GM18520 (cell line): ENCODE data around the gene CAMK4.
"Not testable (repeated sequence)": the region's sequence is repeated elsewhere in the genome, so short reads cannot be mapped to it uniquely, and the experiment has no call there.

Experiments used
- ATAC-seq: cut with Tn5 transposase; IDR thresholded peaks from one replicate; pipeline ENCODE4 v1.9.1; 2021; ENCODE audit not compliant: unreplicated experiment

The CAMK4 gene

DNA sequence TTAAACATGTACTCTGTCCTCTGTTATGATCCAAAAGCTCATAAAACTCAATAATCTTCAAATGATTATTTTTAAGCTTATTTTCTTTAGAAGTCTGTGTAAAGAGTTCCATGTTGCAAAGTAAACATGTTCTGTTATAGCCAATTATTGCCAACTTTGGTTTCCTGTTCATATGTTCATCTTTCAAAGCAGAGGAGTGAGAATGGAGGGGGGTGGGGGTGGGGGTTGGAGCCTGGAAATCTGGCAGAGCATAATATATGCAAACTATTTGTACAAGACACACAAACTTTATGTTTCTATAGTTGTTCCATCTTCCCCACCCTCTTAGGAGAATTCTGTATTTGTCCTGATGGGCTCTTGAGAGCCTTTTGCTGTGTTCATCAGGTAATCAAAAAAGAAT is 153.1 kb downstream of the CAMK4 start:
- no peak for ATAC-seq

DNA sequence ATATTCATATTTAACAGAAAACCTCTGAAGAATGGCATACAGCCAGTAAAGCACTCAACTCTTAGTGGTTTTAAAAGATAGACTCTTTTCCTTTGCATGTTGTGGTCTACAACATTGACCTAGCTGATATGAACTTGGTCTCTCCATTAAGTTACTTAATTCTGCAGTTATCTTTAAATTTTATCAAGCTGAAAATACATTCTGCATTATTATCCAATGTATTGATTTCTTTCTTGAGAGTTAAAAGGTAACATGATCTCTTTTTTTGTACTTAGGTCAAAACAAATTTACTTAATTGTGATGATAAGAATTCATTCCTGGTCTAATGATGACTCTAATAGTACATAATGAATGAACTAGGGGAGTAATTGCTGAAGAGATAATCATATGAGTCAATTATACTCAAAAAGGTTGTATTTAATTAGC is 155.2 kb downstream of the CAMK4 start:
- no peak for ATAC-seq

DNA sequence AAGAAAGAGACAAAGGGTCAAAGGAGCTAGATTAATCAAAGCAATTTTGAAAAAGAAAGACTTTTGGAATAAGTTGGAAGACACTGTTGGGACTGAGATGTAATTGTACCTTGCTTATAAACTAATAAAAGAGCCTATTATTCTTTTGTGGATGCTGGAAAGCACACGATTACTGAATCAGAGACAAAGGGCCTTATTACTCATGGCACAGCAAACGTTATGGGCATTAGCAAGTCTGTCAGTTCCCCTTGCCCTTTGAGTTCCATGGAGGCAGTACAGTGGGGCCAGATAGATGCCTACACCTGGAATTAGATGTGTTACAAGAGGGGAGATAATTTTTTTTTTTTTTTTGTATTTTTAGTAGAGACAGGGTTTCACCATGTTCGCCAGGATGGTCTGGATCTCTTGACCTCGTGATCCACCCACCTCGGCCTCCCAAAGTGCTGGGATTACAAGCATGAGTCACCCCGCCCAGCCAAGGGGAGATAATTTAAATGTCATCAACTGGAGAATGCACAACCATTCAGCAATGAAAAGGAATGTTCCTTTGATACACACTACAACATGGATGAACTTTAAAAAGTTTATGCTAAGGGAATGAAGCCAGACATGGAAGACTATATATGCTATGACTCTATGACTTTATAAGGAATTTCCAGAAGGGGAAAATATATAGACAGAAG is 159.2 kb downstream of the CAMK4 start:
- ATAC-seq = no peak

DNA sequence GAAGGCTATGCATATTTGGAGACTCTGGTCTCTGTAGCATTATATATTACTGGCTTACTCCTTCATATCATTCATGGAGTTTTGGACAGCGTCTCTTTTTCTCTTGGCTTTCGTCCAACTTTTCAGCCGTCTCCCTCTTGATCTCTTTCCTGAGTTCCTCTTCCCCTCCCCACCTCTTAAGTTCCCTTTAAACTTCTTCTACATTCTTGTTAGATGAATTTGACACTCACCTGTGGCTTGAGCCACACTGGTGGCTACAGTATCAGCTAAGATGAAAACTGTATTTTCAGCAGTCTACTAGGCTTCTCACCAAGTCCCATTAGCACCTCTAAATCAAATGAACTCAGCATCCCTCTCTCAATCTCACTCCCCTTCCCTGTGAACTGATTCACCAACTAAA is 160.0 kb downstream of the CAMK4 start:
- ATAC-seq = no peak

DNA sequence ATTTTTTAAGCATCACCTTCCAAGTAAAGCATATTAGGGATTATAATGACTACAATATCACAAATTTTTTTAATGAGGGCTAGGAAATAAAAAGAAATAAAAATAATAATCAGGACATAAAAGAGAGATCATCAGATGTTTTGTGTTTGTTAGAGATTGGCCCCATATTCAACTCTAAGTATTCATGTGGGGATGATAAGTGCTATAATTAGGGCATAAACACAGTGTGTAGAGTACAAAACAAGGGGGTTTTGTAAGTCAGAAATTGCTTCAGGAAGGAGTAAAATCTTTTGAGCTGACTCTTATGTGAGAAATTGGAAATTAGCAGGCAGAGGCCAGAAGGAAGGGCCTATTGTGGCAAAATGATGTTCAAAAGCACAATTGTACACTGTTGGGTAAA is 160.9 kb downstream of the CAMK4 start:
- no peak for ATAC-seq

DNA sequence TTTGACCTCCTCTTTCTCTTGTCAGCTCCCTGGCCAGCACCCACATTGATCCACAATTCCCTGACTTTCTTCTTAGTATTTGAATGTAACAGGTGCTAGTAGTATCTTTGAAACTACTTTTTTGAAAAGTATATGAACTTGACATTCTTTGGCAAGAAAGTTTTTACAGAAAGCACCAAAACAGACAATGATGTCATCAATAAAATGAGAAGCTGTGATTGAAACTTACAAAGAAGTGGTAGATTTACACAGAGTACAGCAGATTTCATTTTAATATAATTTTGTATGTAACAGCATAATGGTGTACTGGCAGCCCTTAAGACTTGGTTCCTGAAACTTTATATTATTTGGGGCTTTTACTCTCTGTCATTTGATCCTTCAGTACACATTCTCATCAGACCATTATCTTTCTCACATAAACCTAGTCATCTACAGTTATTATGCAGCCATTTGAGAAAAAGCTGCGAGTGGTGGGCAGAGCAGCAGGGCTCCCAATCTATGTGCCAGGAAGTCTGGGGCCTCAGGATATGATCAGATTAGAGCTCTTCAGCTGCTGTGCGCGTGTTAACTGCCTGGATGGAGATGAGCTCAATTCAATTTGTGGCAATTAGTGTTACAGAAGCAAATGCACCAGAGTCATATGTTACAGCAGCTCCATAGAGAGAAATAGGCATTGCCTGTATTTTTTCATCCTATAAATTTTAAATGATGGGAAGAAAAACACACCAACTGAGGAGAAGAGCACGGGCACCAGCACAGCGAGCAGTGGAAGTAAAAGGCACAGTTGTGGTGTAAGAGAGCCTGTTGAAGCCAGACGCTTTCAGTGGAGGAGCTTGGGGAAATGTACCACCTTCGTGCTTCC is 162.0 kb downstream of the CAMK4 start:
- ATAC-seq = no peak

DNA sequence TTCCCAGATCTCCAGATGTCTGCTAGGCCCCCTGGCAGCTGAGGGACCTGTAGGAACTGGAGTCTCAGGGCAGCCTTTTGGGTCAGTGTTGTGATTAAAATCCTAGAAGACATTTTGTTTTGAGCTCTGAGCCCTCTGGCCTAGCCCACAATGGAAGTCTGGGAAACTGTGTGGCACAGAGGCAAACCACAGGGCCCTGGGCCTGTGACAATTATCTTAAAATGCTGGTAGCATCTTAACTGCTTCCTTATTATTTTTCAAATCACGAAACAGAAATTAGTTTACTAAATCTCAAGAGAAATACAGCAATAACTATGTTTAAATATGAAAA is 162.6 kb downstream of the CAMK4 start:
- no peak for ATAC-seq

DNA sequence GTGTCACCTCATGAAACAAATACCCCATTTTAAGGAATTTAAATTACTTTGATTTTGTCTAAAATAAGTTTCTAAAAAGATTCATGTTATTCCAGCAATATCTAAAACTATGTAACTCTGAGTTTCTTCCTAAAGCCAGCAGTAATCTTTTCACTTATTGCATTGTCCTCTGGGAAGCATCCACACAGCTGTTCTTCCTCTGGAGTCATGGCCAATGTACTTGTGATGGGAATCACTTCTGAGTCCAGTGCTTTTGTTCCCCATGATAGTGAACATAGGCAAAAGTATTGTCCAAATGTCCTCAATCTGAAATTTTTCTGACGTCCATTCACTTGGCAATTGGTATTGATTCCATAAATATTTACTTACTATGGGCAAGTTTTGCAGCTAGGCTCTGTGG is 163.2 kb downstream of the CAMK4 start:
- ATAC-seq = no peak

DNA sequence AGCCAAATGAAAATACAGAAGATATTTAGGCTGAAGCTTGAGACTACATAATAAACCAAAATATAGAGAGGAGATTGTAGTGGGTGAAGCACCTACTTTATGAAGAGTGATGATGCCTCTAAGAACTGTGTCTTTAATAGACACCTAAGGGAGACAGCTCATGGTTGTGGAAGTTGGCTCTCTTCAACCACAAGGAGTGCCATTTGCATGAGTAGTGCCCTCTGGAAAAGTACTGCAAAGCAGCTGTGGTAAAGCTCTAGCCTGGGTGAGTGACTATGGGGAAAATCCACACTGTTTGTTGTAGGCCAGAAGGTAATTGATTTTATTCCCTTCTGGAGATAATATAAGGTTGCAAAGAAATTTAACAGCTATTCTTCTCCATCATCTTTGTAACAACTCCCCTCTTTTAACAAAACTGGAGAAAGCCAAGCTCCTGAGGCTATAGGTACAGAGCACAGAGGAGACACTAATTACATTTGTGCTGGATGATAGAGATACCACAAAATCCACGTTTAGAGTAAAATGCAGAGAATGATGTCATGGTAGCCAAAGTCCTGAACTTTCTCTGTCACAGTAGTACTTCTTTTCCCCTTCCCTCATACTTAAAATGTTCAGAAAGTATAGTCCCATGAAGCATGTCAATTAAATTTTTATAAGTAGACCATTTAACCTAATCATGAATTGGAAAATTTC is 165.4 kb downstream of the CAMK4 start:
- ATAC-seq = no peak

DNA sequence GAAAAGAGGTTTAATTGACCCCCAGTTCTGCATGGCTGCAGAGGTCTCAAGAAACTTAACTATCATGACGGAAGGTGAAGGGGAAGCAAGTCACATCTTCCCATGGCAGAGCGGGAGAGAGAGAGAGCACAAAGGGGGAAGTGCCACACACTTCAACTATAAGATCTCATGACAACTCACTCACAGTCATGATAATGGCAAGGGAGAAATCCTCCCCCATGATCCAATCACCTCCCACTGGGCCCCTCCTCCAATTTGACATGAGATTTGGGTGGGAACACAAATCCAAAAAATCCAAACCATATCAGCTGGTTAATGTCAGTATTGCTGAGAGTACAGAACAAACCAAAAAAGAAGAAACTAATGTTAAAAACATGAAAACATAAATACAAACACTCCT is 168.0 kb downstream of the CAMK4 start:
- ATAC-seq = no peak

DNA sequence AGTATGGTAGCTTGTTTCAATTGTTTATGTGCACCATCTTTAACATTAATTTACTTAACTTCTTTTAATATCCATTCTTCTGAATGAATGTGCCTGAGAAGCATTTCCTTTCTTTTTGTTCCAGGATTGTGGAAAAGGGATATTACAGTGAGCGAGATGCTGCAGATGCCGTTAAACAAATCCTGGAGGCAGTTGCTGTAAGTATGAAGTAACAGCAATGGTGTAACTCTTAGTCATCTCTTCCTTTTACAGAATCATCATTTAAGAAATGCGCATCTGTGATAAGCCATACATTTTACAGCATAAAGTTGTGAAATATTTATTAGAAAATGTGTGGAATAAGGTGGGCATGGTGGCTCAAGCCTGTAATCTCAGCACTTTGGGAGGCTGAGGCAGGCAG is 170.4 kb downstream of the CAMK4 start:
- ATAC-seq = no peak

DNA sequence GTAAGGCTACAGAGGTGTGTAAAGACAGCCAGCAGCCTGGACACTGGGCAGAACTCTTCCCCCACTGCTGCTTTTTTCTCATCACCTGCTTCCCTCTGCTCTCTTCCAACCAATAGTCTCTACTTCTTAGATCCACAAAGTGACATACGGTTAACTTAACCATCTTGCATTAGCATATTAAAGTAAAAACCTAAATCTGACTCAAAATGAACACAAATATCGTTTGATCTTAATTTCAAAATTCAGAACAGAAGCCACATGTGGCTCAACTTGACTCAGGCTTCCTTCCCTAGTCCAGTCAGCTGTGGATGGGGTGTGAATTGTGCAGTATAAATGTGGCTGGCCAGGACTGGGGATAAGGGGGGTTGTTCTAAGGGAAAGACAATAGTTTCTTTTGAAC is 173.8 kb downstream of the CAMK4 start:
- ATAC-seq = no peak

DNA sequence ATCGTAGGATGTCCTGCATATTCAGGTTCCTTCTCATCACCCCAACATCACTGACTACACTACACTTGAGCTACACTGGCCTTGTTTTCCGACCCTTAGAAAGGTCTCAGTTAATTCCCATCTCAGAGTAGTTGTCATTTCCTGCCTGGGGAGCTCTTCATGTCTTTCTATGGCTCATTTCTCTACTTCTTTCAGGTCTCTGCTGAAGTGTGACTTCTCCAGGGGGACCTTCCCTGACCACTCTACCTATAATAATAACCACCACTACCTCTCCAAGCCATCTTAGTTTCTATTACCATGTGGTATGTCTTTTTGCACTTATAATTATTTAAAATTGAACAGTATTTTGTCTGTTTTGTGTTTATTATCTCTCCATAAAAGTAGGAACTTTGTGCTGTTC is 174.9 kb downstream of the CAMK4 start:
- ATAC-seq = no peak

DNA sequence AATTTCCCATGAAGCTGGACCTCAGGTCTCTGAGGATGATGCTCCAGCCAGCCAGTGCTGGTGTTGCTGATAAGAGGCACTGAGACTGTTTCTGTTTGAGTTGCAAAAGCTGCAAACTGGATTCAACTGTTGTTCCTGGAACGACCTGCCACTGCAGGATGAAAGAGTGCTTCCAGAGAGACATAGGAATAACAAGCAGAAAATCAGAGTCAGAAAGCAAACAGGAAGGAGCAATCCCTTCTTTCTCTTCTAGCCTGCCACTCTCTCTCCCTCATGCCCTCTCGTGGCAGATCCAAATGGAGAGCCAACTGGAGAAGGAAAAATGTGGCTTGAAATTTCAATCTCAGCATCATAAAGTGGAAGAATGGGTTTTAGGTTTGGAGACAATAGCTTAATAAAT is 177.7 kb downstream of the CAMK4 start:
- no peak for ATAC-seq

DNA sequence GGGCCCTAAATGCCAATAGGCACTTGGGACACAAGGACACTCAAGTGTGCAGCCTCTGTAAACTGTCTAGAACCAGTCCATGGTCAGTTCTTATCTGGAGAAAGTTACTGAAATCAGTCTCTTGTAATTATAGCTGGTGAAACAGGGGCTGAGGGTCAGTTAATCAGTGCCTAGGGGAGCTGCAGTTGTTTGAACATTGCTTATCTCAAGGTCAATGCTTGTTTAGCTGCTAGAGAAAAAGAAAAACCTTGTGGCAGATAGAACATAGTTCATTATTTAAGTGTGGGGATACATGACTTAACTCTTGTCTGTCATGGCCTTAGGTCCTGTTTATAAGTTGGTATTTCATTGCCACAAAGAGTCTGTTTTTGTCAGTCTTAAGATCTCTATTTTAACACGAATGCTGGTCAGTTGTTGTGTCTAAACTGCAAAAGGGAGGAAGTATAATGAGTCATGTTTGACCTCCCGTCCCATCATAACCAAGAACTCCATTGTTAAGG is 180.1 kb downstream of the CAMK4 start:
- ATAC-seq = no peak

DNA sequence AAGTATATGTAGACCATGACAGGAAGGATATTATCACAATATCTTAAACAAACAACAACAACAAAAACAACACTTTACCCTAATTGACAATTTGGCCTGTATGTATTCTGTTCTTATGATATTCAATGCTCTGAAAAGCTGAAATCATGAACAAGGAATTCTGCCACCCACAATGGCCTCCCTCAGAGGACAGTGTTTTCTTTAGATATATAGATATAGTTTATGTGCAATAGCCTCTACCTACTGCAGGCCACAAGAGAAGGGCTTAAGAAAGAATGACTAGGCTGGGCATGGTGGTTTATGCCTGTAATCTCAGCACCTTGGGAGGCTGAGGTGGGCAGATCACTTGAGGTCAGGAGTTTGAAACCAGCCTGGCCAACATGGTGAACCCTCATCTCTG is 183.4 kb downstream of the CAMK4 start:
- no peak for ATAC-seq

DNA sequence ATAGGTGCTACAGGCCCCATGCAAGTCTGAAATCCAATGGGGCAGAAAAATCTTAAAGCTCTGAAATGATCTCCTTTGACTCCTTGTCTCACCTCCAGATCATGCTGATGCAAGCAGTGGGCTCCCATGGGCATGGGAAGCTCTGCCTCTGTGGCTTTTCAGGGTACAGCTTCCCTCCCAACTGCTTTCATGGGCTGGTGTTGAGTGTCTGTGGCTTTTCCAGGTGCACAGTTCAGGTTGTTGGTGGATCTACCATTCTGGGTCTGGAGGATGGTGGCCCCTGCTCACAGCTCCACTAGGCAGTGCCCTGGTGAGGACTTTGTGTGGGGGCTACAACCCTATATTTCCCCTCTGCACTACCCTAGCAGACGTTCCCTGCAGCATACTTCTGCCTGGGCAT is 184.6 kb downstream of the CAMK4 start:
- no peak for ATAC-seq

DNA sequence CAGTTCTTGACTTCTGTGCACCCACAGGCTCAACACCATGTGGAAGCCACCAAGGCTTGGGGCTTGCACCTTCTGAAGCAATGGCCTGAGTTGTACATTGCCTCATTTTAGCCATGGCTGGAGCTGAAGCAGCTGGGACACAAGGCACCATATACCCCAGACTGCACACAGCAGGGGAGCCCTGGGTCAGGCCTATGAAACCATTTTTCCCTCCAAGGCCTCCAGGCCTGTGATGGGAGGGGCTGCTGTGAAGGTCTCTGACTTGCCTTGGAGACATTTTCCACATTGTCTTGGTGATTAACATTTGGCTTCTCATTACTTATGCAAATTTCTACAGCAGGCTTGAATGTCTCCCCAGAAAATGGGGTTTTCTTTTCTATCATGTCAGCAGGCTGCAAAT is 185.1 kb downstream of the CAMK4 start:
- ATAC-seq = not testable (repeated sequence)

DNA sequence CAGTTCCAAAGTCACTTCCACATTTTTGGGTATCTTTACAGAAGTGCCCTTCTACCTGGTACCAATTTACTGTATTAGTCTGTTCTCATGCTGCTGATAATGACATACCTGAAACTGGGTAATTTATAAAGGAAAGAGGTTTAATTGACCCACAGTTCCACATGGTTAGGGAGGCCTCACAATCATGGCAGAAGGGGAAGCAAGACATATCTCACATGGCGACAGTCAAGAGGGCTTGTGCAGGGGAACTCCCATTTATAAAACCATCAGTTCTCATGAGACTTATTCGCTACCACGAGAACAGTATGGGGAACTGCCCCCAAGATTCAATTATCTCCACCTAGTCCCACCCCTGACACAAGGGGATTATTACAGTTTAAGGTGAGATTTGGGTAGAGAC is 185.9 kb downstream of the CAMK4 start:
- not testable (repeated sequence) for ATAC-seq

DNA sequence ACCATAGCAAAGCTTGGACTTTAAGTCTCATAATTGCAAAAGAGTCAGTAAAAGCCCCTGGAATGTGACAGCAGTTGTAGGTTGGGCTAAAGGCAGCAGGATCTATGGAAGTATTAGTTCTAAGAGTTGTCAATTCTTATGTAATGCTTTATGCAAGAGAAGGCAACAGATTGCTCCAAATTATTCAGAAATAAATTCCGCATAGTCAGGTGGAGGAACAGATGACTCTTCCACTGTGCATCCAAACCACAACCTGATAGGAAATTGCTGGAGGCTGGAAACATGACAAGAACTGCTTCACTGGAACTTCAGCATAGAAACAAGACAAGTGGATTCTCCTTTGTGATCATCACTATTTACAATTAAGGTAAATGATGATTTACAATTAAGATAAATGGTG is 187.1 kb downstream of the CAMK4 start:
- no peak for ATAC-seq

DNA sequence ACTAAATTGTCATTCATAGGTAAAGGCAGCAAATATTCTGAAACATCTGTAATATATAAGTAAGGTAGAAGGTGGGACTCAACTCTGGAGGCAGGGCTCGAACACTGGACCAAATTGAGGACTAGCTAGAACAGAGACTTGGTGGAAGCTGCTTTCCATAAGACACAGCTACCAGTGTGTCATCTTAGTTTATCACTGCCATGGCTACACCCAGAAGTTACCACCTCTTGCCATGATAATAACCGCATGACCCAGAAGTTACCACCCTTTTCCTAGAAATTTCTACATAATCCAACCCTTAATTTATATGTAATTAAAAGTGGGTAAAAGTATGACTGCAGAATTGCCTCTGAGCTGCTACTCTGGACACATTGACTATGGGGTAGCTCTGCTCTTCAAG is 188.4 kb downstream of the CAMK4 start:
- no peak for ATAC-seq

DNA sequence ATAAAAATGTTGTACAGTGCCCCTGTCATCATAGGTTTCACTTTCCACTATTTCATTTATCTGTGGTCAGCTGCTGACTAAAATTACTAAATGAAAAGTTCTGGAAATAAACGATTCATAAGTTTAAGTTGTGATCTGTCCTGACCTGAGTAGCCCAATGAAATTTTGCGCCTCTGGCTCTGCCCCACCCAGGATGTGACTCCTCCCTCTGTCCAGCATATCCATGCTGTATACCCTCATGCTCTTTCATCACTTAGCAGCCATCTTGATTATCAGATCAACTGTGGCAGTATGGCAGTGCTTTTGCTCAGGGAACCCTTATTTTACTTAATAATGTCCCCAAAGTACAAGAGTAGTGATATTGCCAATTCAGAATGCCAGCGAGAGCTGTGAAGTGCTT is 190.9 kb downstream of the CAMK4 start:
- no peak for ATAC-seq
